Right renal pelvis (tissue), 4 donors: ENCODE data around the gene ADCY2. TPM values are rescaled to one million over a fixed set of nuclear protein-coding genes. Genes with fewer than 3 reads are reported as not detected.

Experiments used
- DNase-seq, 4 donors: peaks; one replicate each; pipeline ENCODE4 v3.0.0-alpha.2; 2013; ENCODE audit warnings: low read depth in 4 of 4, low spot score in 3 of 4, missing footprints in 1 of 4
- polyA plus RNA-seq, 4 donors: library from polyadenylated mRNA; unstranded; fragments of 120-200 nt; gene quantifications; one replicate each; pipeline ENCODE4 v1.2.1, GENCODE V29; 2013; ENCODE audit not compliant: insufficient read length in 4 of 4

ADCY2 gene
- polyA plus RNA-seq, 4 donors: 4.3 to 6.7 (median 5.7) TPM

GRCh38 chr5:7644723-7645122, 248.8 kb downstream of the ADCY2 start:
- DNase-seq: no peak

- no peak for DNase-seq
Measured at GRCh38 chr5:7650755-7651154, 254.8 kb downstream of the ADCY2 start.

GRCh38 chr5:7653046-7653445, 257.1 kb downstream of the ADCY2 start:
- no peak for DNase-seq

- no peak for DNase-seq
Measured at GRCh38 chr5:7657153-7657552, 261.2 kb downstream of the ADCY2 start.

GRCh38 chr5:7659420-7659819, 263.5 kb downstream of the ADCY2 start:
- DNase-seq: no peak

GRCh38 chr5:7662289-7662688, 266.4 kb downstream of the ADCY2 start:
- no peak for DNase-seq

- DNase-seq: no peak
Measured at GRCh38 chr5:7663808-7664207, 267.9 kb downstream of the ADCY2 start.

- no peak for DNase-seq
Measured at GRCh38 chr5:7664208-7664607, 268.3 kb downstream of the ADCY2 start.

- no peak for DNase-seq
Measured at GRCh38 chr5:7667216-7667767, 271.4 kb downstream of the ADCY2 start.

- DNase-seq: no peak
Measured at GRCh38 chr5:7668161-7668560, 272.2 kb downstream of the ADCY2 start.

- no peak for DNase-seq
Measured at GRCh38 chr5:7668627-7669026, 272.7 kb downstream of the ADCY2 start.

- DNase-seq: no peak
Measured at GRCh38 chr5:7671381-7671993, 275.5 kb downstream of the ADCY2 start.

- no peak for DNase-seq
Measured at GRCh38 chr5:7673658-7674057, 277.7 kb downstream of the ADCY2 start.

- no peak for DNase-seq
Measured at GRCh38 chr5:7676455-7676854, 280.5 kb downstream of the ADCY2 start.

- no peak for DNase-seq
Measured at GRCh38 chr5:7678030-7678429, 282.1 kb downstream of the ADCY2 start.

- DNase-seq: no peak
Measured at GRCh38 chr5:7679663-7680062, 283.7 kb downstream of the ADCY2 start.

- DNase-seq: no peak
Measured at GRCh38 chr5:7680260-7680659, 284.3 kb downstream of the ADCY2 start.

- no peak for DNase-seq
Measured at GRCh38 chr5:7682379-7682778, 286.4 kb downstream of the ADCY2 start.

- no peak for DNase-seq
Measured at GRCh38 chr5:7683753-7684152, 287.8 kb downstream of the ADCY2 start.

GRCh38 chr5:7684826-7685225, 288.9 kb downstream of the ADCY2 start:
- DNase-seq: no peak

GRCh38 chr5:7686794-7687193, 290.9 kb downstream of the ADCY2 start:
- no peak for DNase-seq

GRCh38 chr5:7690557-7690956, 294.6 kb downstream of the ADCY2 start:
- no peak for DNase-seq

GRCh38 chr5:7705261-7705660, 309.3 kb downstream of the ADCY2 start:
- no peak for DNase-seq
